ENCODE results near the gene STPG2. TPM values are rescaled to one million over a fixed set of nuclear protein-coding genes. Genes with fewer than 3 reads are reported as not detected.

Gene STPG2
- polyA plus RNA-seq, 1 experiment: not detected

- ChIA-PET POLR2A (no interaction called here), CTCF (no interaction called here)
- no peaks in the 10 kb centered on the region for H3K36me3 ChIP-seq (ENCODE audit: control insufficient read depth, insufficient read depth, low read length)
- H3K27me3 ChIP-seq (ENCODE audit: control insufficient read depth, insufficient read depth, low read length): no peaks in the 10 kb centered on the region
- H3K4me3 ChIP-seq (ENCODE audit: low read depth, low read length): no peak overlapping the region
- DNase-seq (ENCODE audit: low read depth): no peak
- no peak for TF ChIP-seq CTCF (IDR thresholded peaks at IDR 0.05; ENCODE audit: insufficient read depth, low read depth, low read length)
These were observed 629.4 kb downstream of the STPG2 start for GRCh38 chr4:97513917-97514316.

Other genes with a start within 250 kb of the STPG2 start
- gene RAP1GDS1, start 117.9 kb upstream of the STPG2 start, polyA plus RNA-seq (2011; rRNA removed): 35.1 and 61.6 TPM in 2 replicates